Smooth muscle cell (in vitro differentiated cells): ENCODE data around the gene GAS6. TPM values are rescaled to one million over a fixed set of nuclear protein-coding genes. Genes with fewer than 3 reads are reported as not detected.

Experiments used
- DNase-seq: peaks from one replicate; lab custom pipeline; 2025; ENCODE audit not compliant: unreplicated experiment; lab: John Stamatoyannopoulos, UW
- H2AFZ ChIP-seq: fragments of 200-600 bp; sonication (generic); 2 replicates; pipeline ENCODE4 v1.6.0; 2016; ENCODE audit warnings: antibody characterized with exemption, low read depth, mild to moderate bottlenecking
- H3F3A ChIP-seq: fragments of 200-600 bp; sonication (generic); 2 replicates; pipeline ENCODE4 v1.6.0; 2017; ENCODE audit warnings: antibody characterized with exemption, low read depth
- H3K27ac ChIP-seq: fragments of 200-600 bp; sonication (generic); 2 replicates; pipeline ENCODE4 v1.5.1; 2016; ENCODE audit warnings: low read depth, mild to moderate bottlenecking
- H3K27me3 ChIP-seq: fragments of 200-600 bp; sonication (generic); 2 replicates; pipeline ENCODE4 v1.6.1; 2016; ENCODE audit warnings: low read depth, mild to moderate bottlenecking
- H3K36me3 ChIP-seq: fragments of 200-600 bp; sonication (generic); 2 replicates; pipeline ENCODE4 v1.5.1; 2016; ENCODE audit warnings: low read depth
- H3K4me1 ChIP-seq: fragments of 200-600 bp; sonication (generic); 2 replicates; pipeline ENCODE4 v1.5.1; 2016; ENCODE audit warnings: low read depth
- H3K4me2 ChIP-seq: fragments of 200-600 bp; sonication (generic); 2 replicates; pipeline ENCODE4 v1.6.0; 2016; ENCODE audit warnings: mild to moderate bottlenecking
- H3K4me3 ChIP-seq: fragments of 200-600 bp; sonication (generic); 2 replicates; pipeline ENCODE4 v1.5.1; 2016; ENCODE audit warnings: mild to moderate bottlenecking
- H3K79me2 ChIP-seq: fragments of 200-600 bp; sonication (generic); 2 replicates; pipeline ENCODE4 v1.6.0; 2016; ENCODE audit warnings: low read depth, mild to moderate bottlenecking
- H3K9ac ChIP-seq: fragments of 200-600 bp; sonication (generic); 2 replicates; pipeline ENCODE4 v1.6.0; 2016; ENCODE audit warnings: low read depth
- H3K9me3 ChIP-seq: fragments of 200-600 bp; sonication (generic); replicated peaks from 2 replicates; pipeline ENCODE4 v1.5.1; 2016; ENCODE audit warnings: low read depth
- H4K20me1 ChIP-seq: fragments of 200-600 bp; sonication (generic); 2 replicates; pipeline ENCODE4 v1.6.0; 2016; ENCODE audit warnings: low read depth
- CTCF ChIP-seq: fragments of 200-600 bp; sonication (generic); IDR thresholded peaks from 2 replicates; pipeline ENCODE4 v1.5.1; 2017; ENCODE audit warnings: borderline replicate concordance, mild to moderate bottlenecking, antibody characterized with exemption; ENCODE audit not compliant: insufficient read depth, poor library complexity, severe bottlenecking
- WGBS: methylation state at CpG from one replicate; pipeline ENCODE4 v1.1.7; 2016; ENCODE audit warnings: low lambda C conversion rate; 5-methylcytosine and 5-hydroxymethylcytosine counted together
- polyA plus RNA-seq: library from polyadenylated mRNA; unstranded; fragments of >200 nt; fragmentation: Nextera tagmentation; extraction: Ambion mirVana; gene quantifications from 2 replicates; pipeline ENCODE4 v1.2.1, GENCODE V29; 2016
- total RNA-seq: library from RNA; depleted of rRNA; stranded (reverse); fragments of >200 nt; gene quantifications from 2 replicates; pipeline ENCODE4 v1.2.3, GENCODE V29; 2014

Gene GAS6
- total and polyA plus RNA-seq, 2 experiments from 2014 or later = 21.7 to 45.2 TPM

- Histone ChIP-seq H3K27me3 (peaks cover 11% of the 10 kb centered on the region), H2AFZ (no peak overlapping the region), H3K27ac (no peak overlapping the region), H3K9me3 (no peaks in the 10 kb centered on the region), H4K20me1 (no peaks in the 10 kb centered on the region), H3F3A (no peaks in the 10 kb centered on the region), H3K79me2 (no peaks in the 10 kb centered on the region), H3K4me1 (no peaks in the 10 kb centered on the region), H3K9ac (no peak overlapping the region), H3K36me3 (no peaks in the 10 kb centered on the region), H3K4me3 (no peak overlapping the region), H3K4me2 (no peak overlapping the region)
- 86% methylated on average over 19 of the region's 19 CpGs for WGBS
- no peak for TF ChIP-seq CTCF
- no peak for DNase-seq
These were observed 78.5 kb downstream of the GAS6 start for GRCh38 chr13:113785051-113786010.

- WGBS = 82% methylated on average over 5 of the region's 5 CpGs
- H4K20me1 ChIP-seq = no peaks in the 10 kb centered on the region
- H3K36me3 ChIP-seq = no peaks in the 10 kb centered on the region
- no peak overlapping the region for H2AFZ ChIP-seq
- no peaks in the 10 kb centered on the region for H3K9me3 ChIP-seq
- no peak overlapping the region for H3K27ac ChIP-seq
- no peak overlapping the region for H3K4me3 ChIP-seq
- no peak for TF ChIP-seq CTCF
- no peak overlapping the region for H3K4me2 ChIP-seq
- H3K9ac ChIP-seq = no peak overlapping the region
- H3K27me3 ChIP-seq = peaks cover 18% of the 10 kb centered on the region
- no peaks in the 10 kb centered on the region for H3F3A ChIP-seq
- H3K4me1 ChIP-seq = no peaks in the 10 kb centered on the region
- no peaks in the 10 kb centered on the region for H3K79me2 ChIP-seq
- DNase-seq = no peak
These were observed 79.2 kb downstream of the GAS6 start for GRCh38 chr13:113784645-113785024.

GRCh38 chr13:113783966-113784644 is 79.8 kb downstream of the GAS6 start:
- Histone ChIP-seq H3K36me3 (no peaks in the 10 kb centered on the region), H3K79me2 (no peaks in the 10 kb centered on the region), H3K27me3 (peaks cover 23% of the 10 kb centered on the region), H3K4me2 (no peak overlapping the region), H3K9ac (no peak overlapping the region), H2AFZ (no peak overlapping the region), H4K20me1 (no peaks in the 10 kb centered on the region), H3K27ac (no peak overlapping the region), H3K4me1 (no peaks in the 10 kb centered on the region), H3F3A (no peaks in the 10 kb centered on the region), H3K4me3 (no peak overlapping the region), H3K9me3 (no peaks in the 10 kb centered on the region)
- DNase-seq = no peak
- WGBS = 83% methylated on average over 10 of the region's 10 CpGs
- TF ChIP-seq CTCF = no peak
